Mesenchymal stem cell (in vitro differentiated cells and primary cell): ENCODE results near the gene NUP42.

Experiments used
- DNase-seq: peaks from one replicate; pipeline ENCODE4 v3.0.0-alpha.2; 2013
- H2AFZ ChIP-seq: one replicate; pipeline ENCODE4 v1.6.1; 2013; ENCODE audit warnings: low read depth, mild to moderate bottlenecking, control low read depth, inconsistent platforms, low read length, moderate library complexity
- H2AK5ac ChIP-seq: 2 replicates; pipeline ENCODE4 v1.6.1; 2013; ENCODE audit warnings: low read length, moderate library complexity, mild to moderate bottlenecking, inconsistent platforms; ENCODE audit not compliant: severe bottlenecking
- H2BK120ac ChIP-seq: one replicate; pipeline ENCODE4 v1.6.1; 2013; ENCODE audit warnings: low read depth, mild to moderate bottlenecking, inconsistent platforms, low read length, moderate library complexity
- H2BK12ac ChIP-seq, 2 experiments: one replicate each; pipeline ENCODE4 v1.6.1; 2013; ENCODE audit warnings: inconsistent platforms in 2 of 2, low read length in 2 of 2, mild to moderate bottlenecking in 2 of 2, moderate library complexity in 2 of 2, control low read depth in 1 of 2
- H2BK15ac ChIP-seq: one replicate; pipeline ENCODE4 v1.6.1; 2013; ENCODE audit warnings: mild to moderate bottlenecking, low read depth, inconsistent platforms; ENCODE audit not compliant: poor library complexity, severe bottlenecking
- H2BK5ac ChIP-seq: 2 replicates; pipeline ENCODE4 v1.6.1; 2013; ENCODE audit warnings: low read depth, mild to moderate bottlenecking, low read length, control low read depth, inconsistent platforms; ENCODE audit not compliant: poor library complexity, severe bottlenecking
- H3K14ac ChIP-seq, 2 experiments: one replicate each; pipeline ENCODE4 v1.6.1; 2013; ENCODE audit warnings: inconsistent platforms in 2 of 2, low read length in 2 of 2, control low read depth in 1 of 2, mild to moderate bottlenecking in 1 of 2, moderate library complexity in 1 of 2
- H3K18ac ChIP-seq, 2 experiments: one replicate each; pipeline ENCODE4 v1.6.1; 2013; ENCODE audit warnings: inconsistent platforms in 2 of 2, low read length in 2 of 2, control low read depth in 1 of 2, low read depth in 1 of 2, mild to moderate bottlenecking in 1 of 2
- H3K23ac ChIP-seq, 2 experiments: one replicate each; pipeline ENCODE4 v1.6.1; 2013; ENCODE audit warnings: inconsistent platforms in 2 of 2, low read length in 2 of 2, mild to moderate bottlenecking in 2 of 2, moderate library complexity in 2 of 2, control low read depth in 1 of 2
- H3K27ac ChIP-seq: 2 replicates; pipeline ENCODE4 v1.5.1; 2013; ENCODE audit warnings: mild to moderate bottlenecking, moderate library complexity, low read length, control low read depth, inconsistent platforms; ENCODE audit not compliant: poor library complexity, severe bottlenecking
- H3K27me3 ChIP-seq, 2 experiments: 2 replicates each; pipeline versions ENCODE4 v1.6.1 to v1.7.0; 2013; ENCODE audit warnings: low read length in 2 of 2, mild to moderate bottlenecking in 2 of 2, moderate library complexity in 2 of 2, control low read depth in 1 of 2, inconsistent platforms in 1 of 2; ENCODE audit not compliant: control insufficient read depth in 1 of 2, insufficient read depth in 1 of 2
- H3K36me3 ChIP-seq, 2 experiments: 2 replicates each; pipeline versions ENCODE4 v1.6.1 to v1.7.0; 2013; ENCODE audit warnings: low read length in 2 of 2, control low read depth in 1 of 2, inconsistent platforms in 1 of 2, low read depth in 1 of 2, mild to moderate bottlenecking in 1 of 2; ENCODE audit not compliant: insufficient read depth in 2 of 2, control insufficient read depth in 1 of 2
- H3K4ac ChIP-seq, 2 experiments: one replicate each; pipeline ENCODE4 v1.6.1; 2013; ENCODE audit warnings: inconsistent platforms in 2 of 2, low read length in 2 of 2, mild to moderate bottlenecking in 2 of 2, moderate library complexity in 2 of 2, control low read depth in 1 of 2, low read depth in 1 of 2
- H3K4me1 ChIP-seq: 2 replicates; pipeline ENCODE4 v1.6.1; 2013; ENCODE audit warnings: low read depth, low read length, control low read depth; ENCODE audit not compliant: control insufficient read depth, insufficient read depth
- H3K4me2 ChIP-seq: 2 replicates; pipeline ENCODE4 v1.6.1; 2013; ENCODE audit warnings: low read length, mild to moderate bottlenecking, inconsistent platforms; ENCODE audit not compliant: poor library complexity, severe bottlenecking
- H3K4me3 ChIP-seq, 2 experiments: 2 replicates each; pipeline versions ENCODE4 v1.5.1 to v1.7.0; 2013; ENCODE audit warnings: low read length in 2 of 2, mild to moderate bottlenecking in 2 of 2, control low read depth in 1 of 2, low read depth in 1 of 2; ENCODE audit not compliant: insufficient read depth in 1 of 2
- H3K79me1 ChIP-seq: replicated peaks from 2 replicates; pipeline ENCODE4 v1.6.1; 2013; ENCODE audit warnings: mild to moderate bottlenecking, control low read depth, low read length, inconsistent platforms; ENCODE audit not compliant: poor library complexity, severe bottlenecking
- H3K9ac ChIP-seq: 2 replicates; pipeline ENCODE4 v1.7.0; 2013; ENCODE audit warnings: mild to moderate bottlenecking, low read length, moderate library complexity
- H3K9me3 ChIP-seq: 2 replicates; pipeline ENCODE4 v1.7.0; 2013; ENCODE audit warnings: mild to moderate bottlenecking, low read length; ENCODE audit not compliant: control insufficient read depth
- H4K8ac ChIP-seq: one replicate; pipeline ENCODE4 v1.6.1; 2013; ENCODE audit warnings: inconsistent platforms, mild to moderate bottlenecking, low read length, moderate library complexity
- H4K91ac ChIP-seq: one replicate; pipeline ENCODE4 v1.6.1; 2013; ENCODE audit warnings: mild to moderate bottlenecking, low read length, inconsistent platforms
- WGBS: methylation state at CpG from one replicate; pipeline ENCODE4 v1.1.7; 2013; ENCODE audit warnings: mixed read lengths; 5-methylcytosine and 5-hydroxymethylcytosine counted together

NUP42 gene

GRCh38 chr7:23247603-23248335 is 65.9 kb downstream of the NUP42 start:
- no peak overlapping the region for H2BK5ac ChIP-seq
- no peak overlapping the region for H3K4ac ChIP-seq
- H3K27ac ChIP-seq, result no peak overlapping the region
- H2BK120ac ChIP-seq, result no peak overlapping the region
- 24% methylated on average over 52 of the region's 53 CpGs for WGBS
- H4K8ac ChIP-seq, result peak overlapping the region; percentile 90
- H2BK12ac ChIP-seq, result peak overlapping the region in 1 of 2 experiments; percentile 51
- no peaks in the 10 kb centered on the region for H3K79me1 ChIP-seq
- peak overlapping the region; percentile 30 for H4K91ac ChIP-seq
- H3K14ac ChIP-seq, result peak overlapping the region in 1 of 2 experiments; percentile 76
- H3K4me2 ChIP-seq, result no peak overlapping the region
- H2AFZ ChIP-seq, result peak overlapping the region; percentile 67
- H2AK5ac ChIP-seq, result peak overlapping the region; percentile 24
- peaks cover 4% of the 10 kb centered on the region for H3K9me3 ChIP-seq
- peak overlapping the region in 1 of 2 experiments; percentile 75 for H3K23ac ChIP-seq
- H3K4me1 ChIP-seq, result peaks cover 4% of the 10 kb centered on the region
- H3K9ac ChIP-seq, result peak overlapping the region; percentile 88
- peak overlapping the region in 1 of 2 experiments; percentile 75 for H3K18ac ChIP-seq
- H2BK15ac ChIP-seq, result no peak overlapping the region
- peak; percentile 22 for DNase-seq
- H3K36me3 ChIP-seq, result peaks cover 3 to 45% of the 10 kb centered on the region in 2 experiments
- peak overlapping the region in 1 of 2 experiments; percentile 82 for H3K4me3 ChIP-seq
- H3K27me3 ChIP-seq, result no peaks in the 10 kb centered on the region

- no peak for DNase-seq
- Histone ChIP-seq H3K23ac (no peak overlapping the region), H3K9ac (no peak overlapping the region), H2BK120ac (no peak overlapping the region), H3K4me2 (no peak overlapping the region), H2AFZ (no peak overlapping the region), H3K18ac (no peak overlapping the region), H4K8ac (no peak overlapping the region), H3K79me1 (no peaks in the 10 kb centered on the region), H2AK5ac (no peak overlapping the region), H4K91ac (no peak overlapping the region), H3K36me3 (peaks cover 3 to 62% of the 10 kb centered on the region in 2 experiments), H3K27ac (no peak overlapping the region), H3K4me3 (peak overlapping the region in 1 of 2 experiments; percentile 43), H3K9me3 (peaks cover 4% of the 10 kb centered on the region), H3K4ac (no peak overlapping the region), H3K14ac (no peak overlapping the region), H3K4me1 (peaks cover 7% of the 10 kb centered on the region), H2BK15ac (no peak overlapping the region), H2BK5ac (no peak overlapping the region), H3K27me3 (no peaks in the 10 kb centered on the region), H2BK12ac (no peak overlapping the region)
These were observed 67.6 kb downstream of the NUP42 start for GRCh38 chr7:23249486-23249885.
